Measurements from ENCODE around the gene ZNF219.

GRCh38 chr14:21072031-21072473 lies 26.4 kb downstream of the ZNF219 start:
- TF ChIP-seq, protein P1, sequence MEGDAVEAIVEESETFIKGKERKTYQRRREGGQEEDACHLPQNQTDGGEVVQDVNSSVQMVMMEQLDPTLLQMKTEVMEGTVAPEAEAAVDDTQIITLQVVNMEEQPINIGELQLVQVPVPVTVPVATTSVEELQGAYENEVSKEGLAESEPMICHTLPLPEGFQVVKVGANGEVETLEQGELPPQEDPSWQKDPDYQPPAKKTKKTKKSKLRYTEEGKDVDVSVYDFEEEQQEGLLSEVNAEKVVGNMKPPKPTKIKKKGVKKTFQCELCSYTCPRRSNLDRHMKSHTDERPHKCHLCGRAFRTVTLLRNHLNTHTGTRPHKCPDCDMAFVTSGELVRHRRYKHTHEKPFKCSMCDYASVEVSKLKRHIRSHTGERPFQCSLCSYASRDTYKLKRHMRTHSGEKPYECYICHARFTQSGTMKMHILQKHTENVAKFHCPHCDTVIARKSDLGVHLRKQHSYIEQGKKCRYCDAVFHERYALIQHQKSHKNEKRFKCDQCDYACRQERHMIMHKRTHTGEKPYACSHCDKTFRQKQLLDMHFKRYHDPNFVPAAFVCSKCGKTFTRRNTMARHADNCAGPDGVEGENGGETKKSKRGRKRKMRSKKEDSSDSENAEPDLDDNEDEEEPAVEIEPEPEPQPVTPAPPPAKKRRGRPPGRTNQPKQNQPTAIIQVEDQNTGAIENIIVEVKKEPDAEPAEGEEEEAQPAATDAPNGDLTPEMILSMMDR (IDR thresholded peaks at IDR 0.05), result no peak
- TF ChIP-seq POLR2AphosphoS5 (IDR thresholded peaks at IDR 0.05) (no peak), POLR2A (IDR thresholded peaks at IDR 0.05) (no peak)
